PFSK-1 (cell line): ENCODE data around the gene NCOA3.

Experiments used
- SIN3A ChIP-seq: IDR thresholded peaks from 2 replicates; pipeline ENCODE4 v1.6.1; 2012; ENCODE audit warnings: mild to moderate bottlenecking, low read length, moderate library complexity, borderline replicate concordance; ENCODE audit not compliant: insufficient read depth
- TAF1 ChIP-seq: IDR thresholded peaks from 2 replicates; pipeline ENCODE4 v1.6.1; 2012; ENCODE audit warnings: low read length, control low read depth, borderline replicate concordance; ENCODE audit not compliant: insufficient read depth

DNA sequence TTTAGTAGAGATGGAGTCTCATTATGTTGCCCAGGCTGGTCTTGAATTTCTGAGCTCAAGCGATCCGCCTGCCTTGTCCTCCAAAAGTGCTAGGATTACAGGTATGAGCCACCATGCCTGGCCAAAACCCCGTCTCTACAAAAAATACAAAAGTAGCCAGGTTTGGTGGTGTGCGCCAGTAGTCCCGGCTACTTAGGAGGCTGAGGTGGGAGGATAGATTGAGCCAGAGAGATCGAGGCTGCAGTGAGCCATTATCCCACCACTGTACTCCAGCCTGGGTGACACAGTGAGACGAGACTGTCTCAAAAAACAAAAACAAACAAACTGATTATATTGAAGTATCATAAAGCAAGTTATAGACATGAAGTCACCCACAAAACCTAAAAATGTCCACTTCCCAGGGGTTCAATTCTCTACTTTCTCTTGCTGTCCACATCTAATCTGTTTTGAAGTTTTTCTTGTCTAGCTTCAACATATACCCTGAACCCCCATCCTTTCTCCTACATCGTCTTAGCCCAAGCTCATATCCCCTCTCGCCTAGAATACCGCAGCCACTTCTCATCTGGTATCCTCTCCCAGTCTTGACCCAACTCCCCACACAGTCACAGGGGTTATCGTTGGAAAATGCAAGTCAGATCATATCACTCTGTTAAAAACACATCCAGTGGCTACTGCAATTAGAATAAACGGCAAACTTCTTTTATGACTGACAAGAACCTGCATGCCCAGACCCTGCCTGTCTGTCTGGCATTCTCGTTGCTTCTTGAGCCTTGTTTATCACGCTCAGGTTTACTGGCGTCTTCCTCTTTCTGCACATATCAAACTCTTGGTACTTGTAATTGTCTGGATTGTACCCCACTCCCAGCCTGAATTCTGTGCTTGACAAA, 20.1 kb upstream of the NCOA3 start:
- TF ChIP-seq SIN3A: no peak
- TF ChIP-seq TAF1: no peak
